Stimulated activated CD4-positive, alpha-beta T cell treated with anti-CD3 and anti-CD28 coated beads, Interleukin-4, amount 100 ng/mL, for 4 hours (primary cell): ENCODE measurements around the gene CENPE.
A peak's percentile ranks its signal among the peaks of the same experiment; 100 is the strongest.

Source experiments
- DNase-seq, 2 experiments: peaks; one replicate each; pipeline ENCODE4 v3.0.0-alpha.2; 2020

Gene CENPE

DNA sequence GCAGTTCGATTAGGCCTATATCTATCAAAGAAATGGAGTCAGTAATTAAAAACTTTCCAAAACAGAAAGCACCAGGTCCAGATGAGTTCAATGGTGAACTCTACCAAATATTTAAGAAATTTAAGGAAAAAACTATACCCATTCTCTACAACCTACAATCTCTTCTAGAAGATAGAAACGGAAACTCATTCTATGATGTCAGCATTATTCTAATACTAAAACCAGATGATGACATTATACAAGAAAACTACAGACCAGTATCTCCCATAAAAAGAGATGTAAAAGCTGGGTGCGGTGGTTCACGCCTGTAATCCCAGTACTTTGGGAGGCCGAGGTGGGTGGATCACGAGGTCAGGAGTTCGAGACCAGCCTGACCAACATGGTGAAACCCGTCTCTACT, 69.0 kb downstream of the CENPE start:
- no peak for DNase-seq

GRCh38 chr4:103126126-103126525, 72.0 kb downstream of the CENPE start:
- no peak for DNase-seq

GRCh38 chr4:103123114-103123513, 75.0 kb downstream of the CENPE start:
- DNase-seq, result no peak

GRCh38 chr4:103118166-103118565, 80.0 kb downstream of the CENPE start:
- no peak for DNase-seq

- no peak for DNase-seq
Measured at GRCh38 chr4:103111598-103111997, 86.5 kb downstream of the CENPE start.

- DNase-seq, result no peak
Measured at GRCh38 chr4:103108542-103108941, 89.6 kb downstream of the CENPE start.

DNA sequence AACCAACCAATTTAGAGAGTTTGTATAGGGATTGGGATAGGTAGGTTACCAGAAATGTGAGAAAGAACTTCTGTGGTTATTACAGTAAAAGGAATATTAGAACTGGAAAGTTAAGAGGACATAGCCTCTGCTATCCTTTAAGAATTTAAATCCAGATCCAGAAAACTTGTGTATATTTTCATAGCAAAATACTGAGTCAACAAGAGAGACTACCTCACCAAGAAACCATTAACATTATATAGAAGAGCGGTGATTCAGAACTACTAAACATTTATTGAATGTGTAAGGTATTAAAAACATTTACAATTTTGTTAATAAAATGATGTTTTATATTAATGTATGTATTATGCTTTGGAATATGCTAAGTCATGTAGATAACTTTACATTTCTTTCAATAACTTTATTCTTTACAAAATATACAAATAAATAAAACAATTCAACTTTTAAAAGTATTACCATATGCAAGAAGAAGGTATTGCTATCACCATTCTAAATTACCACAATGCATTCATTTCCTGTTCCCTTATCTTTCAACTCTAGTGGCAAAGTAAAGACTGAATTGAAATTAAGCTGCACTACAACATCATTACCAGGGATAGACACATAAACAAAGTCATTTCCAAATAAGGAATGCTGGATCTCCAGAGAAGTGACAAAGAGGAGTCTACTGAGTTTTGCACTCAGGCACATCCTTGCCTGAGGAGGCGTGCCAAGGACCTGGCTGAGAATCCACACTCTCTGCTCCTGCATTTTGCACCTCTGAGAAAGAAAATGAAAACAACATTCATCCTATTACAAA, 92.4 kb downstream of the CENPE start:
- DNase-seq, result no peak

DNA sequence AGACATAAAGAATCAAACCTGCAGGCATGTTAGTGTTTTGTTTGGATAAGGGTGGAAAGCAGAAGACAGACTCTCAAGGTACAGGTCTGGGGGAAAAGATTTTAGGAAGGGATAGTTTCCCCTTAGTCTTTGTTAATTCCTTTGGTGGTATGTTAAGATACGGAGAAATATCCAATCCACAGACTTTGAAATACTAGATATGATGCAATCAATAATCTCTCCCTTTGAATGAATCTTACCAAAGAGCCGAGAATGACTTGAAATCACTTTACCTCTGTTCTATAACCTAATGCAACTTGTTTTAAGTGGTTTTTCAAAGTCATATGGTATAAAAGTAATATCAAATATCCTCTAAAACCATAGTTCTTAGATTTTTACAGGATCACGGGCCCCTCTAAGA, 93.3 kb downstream of the CENPE start:
- no peak for DNase-seq

- no peak for DNase-seq
Measured at GRCh38 chr4:103100691-103101090, 97.5 kb downstream of the CENPE start.

GRCh38 chr4:103099691-103100392, 98.3 kb downstream of the CENPE start, which contains the start of gene BDH2:
BDH2 (minus strand) TSS chr4:103099834; CDS start chr4:103096254, 3,580 bp downstream.
- DNase-seq, result peak in 1 of 2 experiments; percentile 27

DNA sequence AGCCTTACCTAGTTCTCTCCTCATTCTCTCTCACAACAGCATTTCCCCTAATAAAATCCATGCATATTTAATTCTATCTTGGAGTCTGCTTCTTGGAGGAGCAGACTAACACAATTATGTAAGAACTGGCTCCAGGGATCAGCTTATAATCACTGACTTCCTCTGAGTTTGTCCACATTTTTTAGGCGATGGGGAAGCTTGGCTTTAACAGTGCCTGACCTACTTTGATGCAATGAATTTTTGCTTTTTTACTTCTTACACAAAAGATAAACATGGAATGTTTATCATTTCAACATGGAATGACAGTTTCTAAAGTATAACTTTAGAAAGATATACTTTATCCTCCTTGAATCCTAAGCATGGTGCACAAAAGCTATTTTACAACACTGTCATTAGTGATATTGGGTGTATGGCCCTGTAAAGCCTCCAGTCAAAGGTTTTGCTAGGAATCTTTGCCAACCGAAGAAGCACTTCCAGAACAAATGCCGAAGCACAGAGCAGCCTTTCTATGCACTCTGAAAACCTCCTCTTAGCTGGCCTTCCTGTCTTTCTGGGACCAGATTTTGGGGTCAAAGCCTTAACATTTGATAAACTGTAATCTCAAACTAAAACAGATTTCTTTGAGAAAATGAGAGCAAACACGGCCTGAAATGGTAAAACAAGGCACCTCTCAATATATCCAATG, 99.2 kb downstream of the CENPE start:
- DNase-seq, result no peak

DNA sequence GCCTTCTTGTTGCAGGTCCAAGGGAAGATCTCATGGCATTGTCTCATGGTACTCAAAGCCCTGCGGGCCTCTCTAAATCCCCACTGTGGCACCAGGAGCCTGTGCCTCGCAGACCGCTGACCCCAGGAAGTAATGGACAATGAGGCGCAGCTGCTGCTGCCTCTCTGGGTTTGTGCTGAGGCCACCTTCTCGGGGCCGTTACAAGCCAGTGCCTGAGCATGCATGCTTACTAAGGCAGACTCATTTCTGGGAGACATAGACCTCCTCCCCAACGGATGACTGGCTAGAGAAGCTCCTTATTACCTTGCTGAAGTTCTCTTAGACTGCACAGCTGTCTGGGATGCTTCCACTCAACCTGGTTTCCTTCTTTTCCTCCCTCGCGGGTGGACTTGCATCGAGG, 99.8 kb downstream of the CENPE start:
- DNase-seq, result no peak

DNA sequence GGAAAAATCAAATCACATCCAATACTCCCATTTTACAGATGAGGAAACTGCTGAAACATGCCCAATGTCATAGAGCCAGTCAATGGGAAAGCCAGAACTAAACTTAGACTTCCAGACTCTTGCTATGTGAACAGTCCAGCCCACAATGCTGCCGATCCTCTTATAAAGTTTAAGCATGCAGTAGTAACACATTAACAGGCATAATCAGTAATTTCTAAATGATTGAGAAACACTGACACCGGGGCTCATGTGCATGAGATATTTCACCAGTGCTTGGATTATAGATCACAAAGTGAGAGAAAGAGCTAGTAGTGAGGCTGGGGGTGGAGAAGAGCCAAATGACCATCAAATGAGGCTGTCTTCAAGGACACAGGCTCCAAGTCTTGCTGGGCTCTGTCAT, 101.0 kb downstream of the CENPE start:
- DNase-seq, result no peak

DNA sequence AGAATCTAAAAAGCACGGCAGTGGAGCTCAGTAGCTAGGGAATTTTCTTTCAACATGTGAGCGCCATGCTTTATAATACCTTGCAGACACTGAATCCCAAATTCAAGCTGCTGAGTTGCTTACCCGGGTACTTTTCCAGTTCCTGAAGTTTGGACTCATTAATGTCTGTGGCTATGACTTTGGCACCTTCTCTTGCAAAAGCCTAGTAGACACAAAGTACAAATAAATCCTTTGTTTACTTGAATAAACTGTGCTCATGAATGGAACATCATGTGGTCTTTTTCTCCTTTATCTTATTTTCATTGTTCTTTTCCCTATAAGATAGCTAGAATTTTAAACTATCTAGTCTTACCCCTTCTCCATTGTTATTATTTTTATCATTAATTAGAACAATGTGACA, 103.1 kb downstream of the CENPE start:
- no peak for DNase-seq

GRCh38 chr4:103092245-103092644, 105.9 kb downstream of the CENPE start:
- no peak for DNase-seq

- DNase-seq, result peak; percentile 6 to 11
Measured at GRCh38 chr4:103091601-103092223, 106.4 kb downstream of the CENPE start.

- no peak for DNase-seq
Measured at GRCh38 chr4:103089481-103089880, 108.7 kb downstream of the CENPE start.

DNA sequence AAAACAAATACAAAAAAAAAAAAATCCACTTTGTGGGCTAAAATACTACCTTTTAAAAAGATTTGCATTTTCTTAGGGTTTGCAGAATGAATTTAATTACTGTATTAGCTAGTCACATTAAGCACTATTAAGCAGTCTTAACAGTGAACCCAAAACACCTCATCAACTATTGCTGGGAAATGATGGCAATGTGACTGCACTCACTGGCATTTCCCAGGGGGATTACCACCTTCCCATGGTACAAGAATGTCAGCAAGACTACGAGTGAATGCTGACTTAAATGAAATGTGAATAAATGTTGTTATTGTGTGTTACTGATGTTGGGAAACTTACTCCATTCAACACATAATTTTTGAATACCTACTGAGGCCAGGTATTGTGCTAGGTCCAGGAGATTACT, 111.6 kb downstream of the CENPE start:
- DNase-seq, result no peak

DNA sequence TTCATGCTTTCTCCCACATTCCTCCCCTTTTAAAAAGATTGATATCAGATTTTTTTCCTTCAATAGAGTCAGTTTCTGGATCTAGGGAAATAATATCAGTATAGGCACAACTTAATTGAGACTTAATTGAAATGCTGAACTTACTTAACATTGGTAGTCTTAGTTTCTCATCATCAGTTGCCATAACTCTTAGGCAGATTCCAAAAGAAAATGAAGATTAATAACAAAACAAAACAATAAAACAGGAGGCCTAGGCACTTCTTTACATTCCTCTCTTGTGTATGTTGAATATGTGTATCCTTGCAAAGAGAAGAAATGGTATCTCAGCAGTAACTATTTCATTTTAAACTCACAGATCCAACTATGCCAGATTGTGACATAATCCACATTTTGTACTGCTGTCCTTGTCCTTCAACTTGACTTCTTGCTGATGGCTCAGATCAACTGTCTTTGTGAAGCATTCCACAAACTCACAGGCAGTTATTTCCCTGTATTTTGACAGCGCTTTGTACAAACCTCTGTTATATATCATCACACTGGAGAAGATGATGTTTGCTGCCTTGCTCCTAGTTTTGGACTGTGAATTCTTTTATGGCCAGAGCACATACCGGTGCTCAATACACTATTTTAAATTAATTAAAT, 112.5 kb downstream of the CENPE start:
- DNase-seq, result no peak

DNA sequence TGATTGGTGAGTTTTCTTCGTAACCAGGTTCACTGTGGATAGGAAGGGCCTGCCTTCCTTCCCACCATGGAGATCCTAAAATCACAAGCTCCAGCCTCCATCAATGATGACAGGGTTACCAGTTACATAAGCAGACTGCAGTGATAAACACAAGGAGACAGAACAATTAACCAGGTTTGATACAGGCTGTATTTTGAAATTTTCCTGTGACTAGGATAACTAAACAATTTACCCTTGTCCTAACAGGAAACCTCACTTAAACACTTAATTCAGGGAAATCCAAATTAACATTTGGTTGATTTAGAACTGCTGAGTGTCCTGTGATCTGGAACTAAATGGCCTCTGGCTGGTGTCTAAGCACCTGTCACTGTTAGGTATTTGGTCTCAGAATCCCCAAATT, 118.5 kb downstream of the CENPE start:
- DNase-seq, result no peak

DNA sequence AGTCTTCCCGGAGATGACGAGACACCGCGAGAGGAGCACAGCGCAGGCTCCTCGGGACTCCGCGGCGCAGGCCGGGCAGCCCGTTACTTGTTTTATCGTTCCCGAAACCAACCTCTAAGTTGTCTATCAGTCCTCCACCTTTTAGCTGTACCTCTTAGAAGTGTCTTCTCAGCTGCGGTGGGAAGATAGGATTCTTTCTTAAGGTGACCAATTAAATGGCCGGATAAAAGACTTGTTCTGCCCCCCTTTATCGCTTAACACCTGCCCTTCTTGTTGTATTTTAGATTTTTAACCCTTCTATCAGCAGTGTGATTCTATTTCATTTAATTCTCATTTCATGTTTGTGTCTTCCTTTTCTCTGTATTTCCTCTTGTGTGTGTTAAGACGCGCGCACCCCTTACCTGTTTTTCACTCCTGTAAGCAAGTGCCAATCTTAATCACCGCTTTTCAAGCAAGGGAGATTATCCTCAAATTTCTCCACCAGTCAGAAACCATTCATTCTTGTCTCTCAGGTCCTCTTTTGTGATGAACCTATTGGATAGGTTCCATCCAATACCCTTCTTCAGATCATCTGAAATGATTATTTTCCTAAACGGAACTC, 121.3 kb downstream of the CENPE start, which contains the start of gene SLC9B2:
TSS of gene SLC9B2 (minus strand) at position 15 of the 601 bp plus-strand sequence. CDS start 9,211 bp downstream, outside the sequence.
- peak in 1 of 2 experiments; percentile 6 for DNase-seq
